Astrocyte (in vitro differentiated cells and primary cell): ENCODE measurements around the gene KCNB1.

Source experiments
- EZH2 ChIP-seq: IDR thresholded peaks from 2 replicates; pipeline ENCODE4 v1.6.1; 2012; ENCODE audit warnings: mild to moderate bottlenecking, low read length, inconsistent platforms; ENCODE audit not compliant: insufficient read depth
- TF ChIP-seq, protein P1 (sequence below): IDR thresholded peaks from 2 replicates; pipeline ENCODE4 v1.5.1; 2011; ENCODE audit warnings: low read depth, mild to moderate bottlenecking, inconsistent platforms, low read length, moderate library complexity; ENCODE audit not compliant: insufficient read depth

DNA sequence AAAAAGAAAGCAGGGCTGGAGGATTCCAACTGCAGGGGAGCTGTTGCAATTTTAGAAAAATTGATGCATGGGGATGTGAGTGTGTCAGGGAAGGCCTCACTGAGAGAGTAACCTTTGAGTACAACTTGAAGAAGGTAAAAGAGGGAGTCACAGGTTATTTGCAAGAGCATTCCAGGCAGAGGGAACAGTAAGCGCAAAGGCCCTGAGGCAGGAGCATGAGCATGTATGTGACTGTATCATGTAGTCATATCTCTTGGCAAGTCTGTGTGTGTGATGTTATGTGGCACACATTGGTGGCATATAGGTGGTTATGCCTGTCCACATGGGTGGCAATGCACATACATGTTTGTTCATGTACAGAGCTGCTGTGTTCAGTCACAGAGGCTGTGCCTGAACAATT lies 133.4 kb downstream of the KCNB1 start:
- TF ChIP-seq, protein P1, sequence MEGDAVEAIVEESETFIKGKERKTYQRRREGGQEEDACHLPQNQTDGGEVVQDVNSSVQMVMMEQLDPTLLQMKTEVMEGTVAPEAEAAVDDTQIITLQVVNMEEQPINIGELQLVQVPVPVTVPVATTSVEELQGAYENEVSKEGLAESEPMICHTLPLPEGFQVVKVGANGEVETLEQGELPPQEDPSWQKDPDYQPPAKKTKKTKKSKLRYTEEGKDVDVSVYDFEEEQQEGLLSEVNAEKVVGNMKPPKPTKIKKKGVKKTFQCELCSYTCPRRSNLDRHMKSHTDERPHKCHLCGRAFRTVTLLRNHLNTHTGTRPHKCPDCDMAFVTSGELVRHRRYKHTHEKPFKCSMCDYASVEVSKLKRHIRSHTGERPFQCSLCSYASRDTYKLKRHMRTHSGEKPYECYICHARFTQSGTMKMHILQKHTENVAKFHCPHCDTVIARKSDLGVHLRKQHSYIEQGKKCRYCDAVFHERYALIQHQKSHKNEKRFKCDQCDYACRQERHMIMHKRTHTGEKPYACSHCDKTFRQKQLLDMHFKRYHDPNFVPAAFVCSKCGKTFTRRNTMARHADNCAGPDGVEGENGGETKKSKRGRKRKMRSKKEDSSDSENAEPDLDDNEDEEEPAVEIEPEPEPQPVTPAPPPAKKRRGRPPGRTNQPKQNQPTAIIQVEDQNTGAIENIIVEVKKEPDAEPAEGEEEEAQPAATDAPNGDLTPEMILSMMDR = no peak
- TF ChIP-seq EZH2 = no peak
